GM21737 (cell line): ENCODE measurements around the gene SOWAHD.
"Not testable (repeated sequence)": the region's sequence is repeated elsewhere in the genome, so short reads cannot be mapped to it uniquely, and the experiment has no call there.

Source experiments
- ATAC-seq: cut with Tn5 transposase; IDR thresholded peaks from one replicate; pipeline ENCODE4 v1.9.1; 2021; ENCODE audit warnings: mild to moderate bottlenecking, moderate library complexity; ENCODE audit not compliant: unreplicated experiment

The SOWAHD gene

GRCh38 chrX:119757979-119758730 is at the start of gene SOWAHD:
Gene SOWAHD (plus strand): TSS chrX:119758588. CDS start chrX:119758668, 80 bp downstream.
- no peak for ATAC-seq

- no peak for ATAC-seq
Observed at GRCh38 chrX:119708936-119709335, 49.5 kb upstream of the SOWAHD start.

GRCh38 chrX:119709630-119710029 is 48.8 kb upstream of the SOWAHD start:
- no peak for ATAC-seq

GRCh38 chrX:119721487-119721886 is 36.9 kb upstream of the SOWAHD start:
- ATAC-seq = no peak

GRCh38 chrX:119721926-119722325 is 36.5 kb upstream of the SOWAHD start:
- no peak for ATAC-seq

GRCh38 chrX:119726900-119727555 is 31.4 kb upstream of the SOWAHD start:
- no peak for ATAC-seq

GRCh38 chrX:119728487-119728886 is 29.9 kb upstream of the SOWAHD start:
- no peak for ATAC-seq

GRCh38 chrX:119729408-119730201 is 28.8 kb upstream of the SOWAHD start:
- ATAC-seq = no peak

GRCh38 chrX:119734897-119735339 is 23.5 kb upstream of the SOWAHD start:
- no peak for ATAC-seq

- ATAC-seq = no peak
Observed at GRCh38 chrX:119735467-119735866, 22.9 kb upstream of the SOWAHD start.

GRCh38 chrX:119736206-119736764 is 22.1 kb upstream of the SOWAHD start:
- no peak for ATAC-seq

- no peak for ATAC-seq
Observed at GRCh38 chrX:119738742-119739141, 19.6 kb upstream of the SOWAHD start.

- no peak for ATAC-seq
Observed at GRCh38 chrX:119745283-119745848, 13.0 kb upstream of the SOWAHD start.

GRCh38 chrX:119750131-119750530 is 8.3 kb upstream of the SOWAHD start:
- not testable (repeated sequence) for ATAC-seq

GRCh38 chrX:119750751-119751150 is 7.6 kb upstream of the SOWAHD start:
- not testable (repeated sequence) for ATAC-seq

GRCh38 chrX:119753001-119753400 is 5.4 kb upstream of the SOWAHD start:
- ATAC-seq = no peak

GRCh38 chrX:119753639-119754257 is 4.6 kb upstream of the SOWAHD start:
- ATAC-seq = no peak

GRCh38 chrX:119755981-119756533 is 2.3 kb upstream of the SOWAHD start:
- peak; percentile 62 for ATAC-seq

- ATAC-seq = no peak
Observed at GRCh38 chrX:119756926-119757635, 1.3 kb upstream of the SOWAHD start.

GRCh38 chrX:119757646-119757978 is 776 bp upstream of the SOWAHD start:
- no peak for ATAC-seq
